Measurements from ENCODE around the gene RPTOR. TPM values are rescaled to one million over a fixed set of nuclear protein-coding genes. Genes with fewer than 3 reads are reported as not detected.

The RPTOR gene
- total RNA-seq, 1 experiment from 2014 or later, result 58.0 TPM

DNA sequence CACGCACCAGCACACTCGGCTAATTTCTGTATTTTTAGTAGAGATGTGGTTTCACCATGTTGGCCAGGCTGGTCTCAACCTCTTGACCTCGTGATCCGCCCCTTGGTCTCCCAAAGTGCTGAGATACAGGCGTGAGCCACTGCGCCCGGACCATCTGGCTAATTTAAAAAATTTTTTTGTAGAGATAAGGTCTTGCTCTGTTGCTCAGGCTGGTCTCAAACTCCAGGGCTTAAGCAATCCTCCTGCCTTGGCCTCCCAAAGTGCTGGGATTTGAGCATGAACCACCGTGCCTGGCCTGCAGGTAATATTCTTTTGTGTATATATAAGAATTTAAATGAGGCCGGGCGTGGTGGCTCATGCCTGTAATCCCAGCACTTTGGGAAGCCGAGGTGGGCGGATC lies 115.0 kb downstream of the RPTOR start:
- ATAC-seq (no peak), DNase-seq (ENCODE audit: low read depth, low spot score) (no peak)
- Histone ChIP-seq H3K27me3 (ENCODE audit: control insufficient read depth, insufficient read depth, low read length) (no peaks in the 10 kb centered on the region), H3K36me3 (ENCODE audit: control insufficient read depth, insufficient read depth, low read length) (no peaks in the 10 kb centered on the region), H3K9me3 (ENCODE audit: control insufficient read depth, insufficient read depth, low read depth, low read length) (peaks cover 10% of the 10 kb centered on the region; the same call in 1 of the 2 replicates), H3K27ac (ENCODE audit: low read length) (no peak overlapping the region), H3K4me1 (ENCODE audit: control insufficient read depth, insufficient read depth, low read length) (peaks cover 15% of the 10 kb centered on the region), H3K4me3 (ENCODE audit: low read depth in 2 of 2, low read length in 2 of 2) (no peak overlapping the region)
- in situ Hi-C loops (cut with HindIII; ENCODE audit: low pct_unique_long_range_greater_than_20kb, low sequenced_read_pairs) (no loop called here), intact Hi-C loops (cut with micrococcal nuclease; ENCODE audit: unreplicated experiment) (no loop called here)
- no TSS peak for BruUV-seq (replicated peaks)
- ChIA-PET POLR2A (no interaction called here), CTCF (no interaction called here)
- TF ChIP-seq, protein P1, sequence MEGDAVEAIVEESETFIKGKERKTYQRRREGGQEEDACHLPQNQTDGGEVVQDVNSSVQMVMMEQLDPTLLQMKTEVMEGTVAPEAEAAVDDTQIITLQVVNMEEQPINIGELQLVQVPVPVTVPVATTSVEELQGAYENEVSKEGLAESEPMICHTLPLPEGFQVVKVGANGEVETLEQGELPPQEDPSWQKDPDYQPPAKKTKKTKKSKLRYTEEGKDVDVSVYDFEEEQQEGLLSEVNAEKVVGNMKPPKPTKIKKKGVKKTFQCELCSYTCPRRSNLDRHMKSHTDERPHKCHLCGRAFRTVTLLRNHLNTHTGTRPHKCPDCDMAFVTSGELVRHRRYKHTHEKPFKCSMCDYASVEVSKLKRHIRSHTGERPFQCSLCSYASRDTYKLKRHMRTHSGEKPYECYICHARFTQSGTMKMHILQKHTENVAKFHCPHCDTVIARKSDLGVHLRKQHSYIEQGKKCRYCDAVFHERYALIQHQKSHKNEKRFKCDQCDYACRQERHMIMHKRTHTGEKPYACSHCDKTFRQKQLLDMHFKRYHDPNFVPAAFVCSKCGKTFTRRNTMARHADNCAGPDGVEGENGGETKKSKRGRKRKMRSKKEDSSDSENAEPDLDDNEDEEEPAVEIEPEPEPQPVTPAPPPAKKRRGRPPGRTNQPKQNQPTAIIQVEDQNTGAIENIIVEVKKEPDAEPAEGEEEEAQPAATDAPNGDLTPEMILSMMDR (IDR thresholded peaks at IDR 0.05), result no peak
- no peak for TF ChIP-seq POLR2AphosphoS5 (IDR thresholded peaks at IDR 0.05; ENCODE audit: low read depth, low read length)
- TF ChIP-seq, protein P2, sequence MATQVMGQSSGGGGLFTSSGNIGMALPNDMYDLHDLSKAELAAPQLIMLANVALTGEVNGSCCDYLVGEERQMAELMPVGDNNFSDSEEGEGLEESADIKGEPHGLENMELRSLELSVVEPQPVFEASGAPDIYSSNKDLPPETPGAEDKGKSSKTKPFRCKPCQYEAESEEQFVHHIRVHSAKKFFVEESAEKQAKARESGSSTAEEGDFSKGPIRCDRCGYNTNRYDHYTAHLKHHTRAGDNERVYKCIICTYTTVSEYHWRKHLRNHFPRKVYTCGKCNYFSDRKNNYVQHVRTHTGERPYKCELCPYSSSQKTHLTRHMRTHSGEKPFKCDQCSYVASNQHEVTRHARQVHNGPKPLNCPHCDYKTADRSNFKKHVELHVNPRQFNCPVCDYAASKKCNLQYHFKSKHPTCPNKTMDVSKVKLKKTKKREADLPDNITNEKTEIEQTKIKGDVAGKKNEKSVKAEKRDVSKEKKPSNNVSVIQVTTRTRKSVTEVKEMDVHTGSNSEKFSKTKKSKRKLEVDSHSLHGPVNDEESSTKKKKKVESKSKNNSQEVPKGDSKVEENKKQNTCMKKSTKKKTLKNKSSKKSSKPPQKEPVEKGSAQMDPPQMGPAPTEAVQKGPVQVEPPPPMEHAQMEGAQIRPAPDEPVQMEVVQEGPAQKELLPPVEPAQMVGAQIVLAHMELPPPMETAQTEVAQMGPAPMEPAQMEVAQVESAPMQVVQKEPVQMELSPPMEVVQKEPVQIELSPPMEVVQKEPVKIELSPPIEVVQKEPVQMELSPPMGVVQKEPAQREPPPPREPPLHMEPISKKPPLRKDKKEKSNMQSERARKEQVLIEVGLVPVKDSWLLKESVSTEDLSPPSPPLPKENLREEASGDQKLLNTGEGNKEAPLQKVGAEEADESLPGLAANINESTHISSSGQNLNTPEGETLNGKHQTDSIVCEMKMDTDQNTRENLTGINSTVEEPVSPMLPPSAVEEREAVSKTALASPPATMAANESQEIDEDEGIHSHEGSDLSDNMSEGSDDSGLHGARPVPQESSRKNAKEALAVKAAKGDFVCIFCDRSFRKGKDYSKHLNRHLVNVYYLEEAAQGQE (IDR thresholded peaks at IDR 0.05; ENCODE audit: insufficient read depth in 1 of 2, low read depth in 2 of 2, low read length in 1 of 2), result no peak
- TF ChIP-seq TCF7L2 (IDR thresholded peaks at IDR 0.05; ENCODE audit: low read depth, low read length), result no peak
- TF ChIP-seq SIN3A (IDR thresholded peaks at IDR 0.05; ENCODE audit: borderline replicate concordance, insufficient read depth, low read depth, low read length), result no peak

DNA sequence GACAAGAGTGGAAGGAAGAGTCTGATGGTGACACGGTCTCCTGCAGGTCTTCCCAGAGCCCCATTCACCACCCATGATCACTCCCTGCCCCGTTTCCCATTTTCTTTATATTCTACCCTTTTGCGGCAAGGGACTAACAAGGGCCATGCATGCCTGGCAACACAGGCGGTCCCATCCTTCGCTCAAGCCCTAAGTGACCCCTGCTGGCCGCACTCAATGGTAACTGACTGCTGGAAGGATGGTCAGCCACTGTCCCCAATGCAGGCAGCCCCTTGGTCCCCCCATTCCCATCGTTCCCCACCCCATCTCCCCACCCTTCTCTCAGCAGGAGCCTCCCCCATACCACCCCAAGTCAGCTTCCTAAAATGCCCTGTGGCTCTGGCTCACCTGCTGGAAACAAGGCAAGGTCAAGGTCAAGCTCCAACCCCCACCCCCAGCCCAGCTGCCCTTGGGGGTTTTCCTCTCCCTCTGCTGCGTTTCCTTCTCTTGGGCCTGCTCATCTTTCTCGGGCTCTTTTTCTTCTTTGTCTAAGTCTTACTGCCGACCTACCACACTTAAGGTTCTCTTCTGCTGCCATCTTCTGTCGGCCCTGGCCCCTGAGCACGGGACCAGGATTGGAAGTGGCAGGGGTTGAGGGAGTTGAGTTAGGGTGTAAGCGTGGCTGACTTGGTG lies 116.0 kb downstream of the RPTOR start:
- BruUV-seq (replicated peaks), result no TSS peak
- intact Hi-C loops (cut with micrococcal nuclease; ENCODE audit: unreplicated experiment) (no loop called here), in situ Hi-C loops (cut with HindIII; ENCODE audit: low pct_unique_long_range_greater_than_20kb, low sequenced_read_pairs) (no loop called here)
- H3K9me3 ChIP-seq (ENCODE audit: control insufficient read depth, insufficient read depth, low read depth, low read length), result peaks cover 10% of the 10 kb centered on the region; the same call in 1 of the 2 replicates
- no peaks in the 10 kb centered on the region for H3K36me3 ChIP-seq (ENCODE audit: control insufficient read depth, insufficient read depth, low read length)
- no peak overlapping the region for H3K27ac ChIP-seq (ENCODE audit: low read length)
- no peak for ATAC-seq
- H3K4me1 ChIP-seq (ENCODE audit: control insufficient read depth, insufficient read depth, low read length), result peaks cover 15% of the 10 kb centered on the region
- no peak overlapping the region for H3K4me3 ChIP-seq (ENCODE audit: low read depth in 2 of 2, low read length in 2 of 2)
- ChIA-PET POLR2A (no interaction called here), CTCF (interaction anchor here (0.6 kb wide), 1 partner anchor 235 kb away, joined by 5 read pairs; no protein-coding TSS in a partner anchor)
- TF ChIP-seq TCF7L2 (IDR thresholded peaks at IDR 0.05; ENCODE audit: low read depth, low read length) (no peak), SIN3A (IDR thresholded peaks at IDR 0.05; ENCODE audit: borderline replicate concordance, insufficient read depth, low read depth, low read length) (no peak), POLR2AphosphoS5 (IDR thresholded peaks at IDR 0.05; ENCODE audit: low read depth, low read length) (no peak)
- TF ChIP-seq, protein P2 (IDR thresholded peaks at IDR 0.05; ENCODE audit: insufficient read depth in 1 of 2, low read depth in 2 of 2, low read length in 1 of 2), result no peak
- TF ChIP-seq, protein P1 (IDR thresholded peaks at IDR 0.05), result no peak
- H3K27me3 ChIP-seq (ENCODE audit: control insufficient read depth, insufficient read depth, low read length), result no peaks in the 10 kb centered on the region
- no peak for DNase-seq (ENCODE audit: low read depth, low spot score)
